K562 (cell line): ENCODE measurements around the gene EMILIN3. TPM values are rescaled to one million over a fixed set of nuclear protein-coding genes. Genes with fewer than 3 reads are reported as not detected.

Source experiments
- BACH1 ChIP-seq: fragments of 200-800 bp; sonication (Bioruptor generic); IDR thresholded peaks from 2 replicates; pipeline ENCODE4 v1.6.1; 2016; ENCODE audit warnings: missing genetic modification characterization, missing compliant biosample characterization
- BRF1 ChIP-seq: IDR thresholded peaks from 3 replicates; pipeline ENCODE4 v1.6.1; 2011; ENCODE audit warnings: borderline replicate concordance, mild to moderate bottlenecking; ENCODE audit not compliant: insufficient read length; ENCODE audit errors: extremely low read depth
- CBFB ChIP-seq: sonication (generic); formaldehyde crosslinking; IDR thresholded peaks from 2 replicates; pipeline ENCODE4 v1.4.0; 2020; ENCODE audit warnings: mild to moderate bottlenecking, missing genetic modification reagents
- CTBP1 ChIP-seq: fragments of 450-650 bp; IDR thresholded peaks from 2 replicates; pipeline ENCODE4 v1.6.1; 2016; ENCODE audit warnings: borderline replicate concordance
- HEY1 ChIP-seq: fragments of 250-450 bp; sonication (Bioruptor Pico); IDR thresholded peaks from 2 replicates; pipeline ENCODE4 v1.5.0; 2020; ENCODE audit warnings: mild to moderate bottlenecking, moderate library complexity, borderline replicate concordance
- KAT7 ChIP-seq: sonication (generic); formaldehyde crosslinking; IDR thresholded peaks from 2 replicates; pipeline ENCODE4 v1.8.0; 2022; ENCODE audit warnings: missing genetic modification reagents, mild to moderate bottlenecking, borderline replicate concordance
- KDM5B ChIP-seq: fragments of 200-600 bp; sonication (generic); IDR thresholded peaks from 2 replicates; pipeline ENCODE4 v1.6.1; 2012; ENCODE audit warnings: low read depth, mild to moderate bottlenecking, moderate library complexity, low read length, control low read depth, inconsistent platforms; ENCODE audit not compliant: insufficient replicate concordance
- KLF13 ChIP-seq: fragments of 450-650 bp; IDR thresholded peaks from 2 replicates; pipeline ENCODE4 v1.6.1; 2016; ENCODE audit warnings: missing genetic modification characterization, low read depth, mild to moderate bottlenecking, missing compliant biosample characterization, moderate library complexity, borderline replicate concordance
- MAZ ChIP-seq, 2 experiments: fragments of 450-650 bp in 1 of 2; sonication (generic) in 1 of 2; formaldehyde crosslinking; IDR thresholded peaks in 1 of 2; conservative IDR thresholded peaks in 1 of 2; 2 replicates each; pipeline versions ENCODE4 v1.4.0 to v1.5.0; 2020; ENCODE audit warnings: mild to moderate bottlenecking in 1 of 2, missing genetic modification reagents in 1 of 2
- MCM5 ChIP-seq: fragments of 450-650 bp; IDR thresholded peaks from 2 replicates; pipeline ENCODE4 v1.6.1; 2016; ENCODE audit warnings: low read depth
- PHB ChIP-seq: fragments of 250-450 bp; sonication (Bioruptor Pico); IDR thresholded peaks from 2 replicates; pipeline ENCODE4 v1.5.0; 2021
- RBFOX2 ChIP-seq: fragments of 200-400 bp; formaldehyde crosslinking; IDR thresholded peaks from 2 replicates; pipeline ENCODE4 v1.6.1; 2017; ENCODE audit warnings: low read depth, mild to moderate bottlenecking, low read length, moderate library complexity
- RCOR1 ChIP-seq, 2 experiments: IDR thresholded peaks; 2 replicates each; pipeline ENCODE4 v1.6.1; 2012; ENCODE audit warnings: low read depth in 2 of 2, low read length in 2 of 2, borderline replicate concordance in 1 of 2, improper control_type of control experiment in 1 of 2
- YY1 ChIP-seq, 3 experiments: IDR thresholded peaks; 2 replicates each; pipeline ENCODE4 v1.6.1; 2011; ENCODE audit warnings: low read length in 2 of 3, mild to moderate bottlenecking in 2 of 3, moderate library complexity in 2 of 3, borderline replicate concordance in 1 of 3, control low read depth in 1 of 3, low read depth in 1 of 3; ENCODE audit not compliant: insufficient read depth in 3 of 3, insufficient replicate concordance in 2 of 3, control insufficient read depth in 1 of 3, insufficient read length in 1 of 3; ENCODE audit errors: extremely low read depth in 1 of 3
- ZNF23 ChIP-seq: fragments of 250-450 bp; sonication (Bioruptor Pico); IDR thresholded peaks from 2 replicates; pipeline ENCODE4 v1.4.0; 2020; ENCODE audit warnings: mild to moderate bottlenecking
- ZNF311 ChIP-seq: fragments of 250-450 bp; sonication (Bioruptor Pico); IDR thresholded peaks from 2 replicates; pipeline ENCODE4 v1.4.0; 2020; ENCODE audit warnings: mild to moderate bottlenecking, moderate library complexity
- ZNF785 ChIP-seq: fragments of 250-450 bp; sonication (Bioruptor Pico); IDR thresholded peaks from 2 replicates; pipeline ENCODE4 v1.4.0; 2020; ENCODE audit warnings: mild to moderate bottlenecking
- polyA plus RNA-seq, 8 experiments: library from polyadenylated mRNA; depleted of rRNA in 4 of 8; stranded (reverse) in 5 of 8; unstranded in 3 of 8; fragments of >200 nt; fragmentation: Nextera tagmentation in 2 of 8; fragmentation: Illumina TruSeq in 1 of 8; extraction: Ambion mirVana in 2 of 8; extraction: Trizol in 1 of 8; gene quantifications; 2 replicates each; pipeline versions ENCODE4 v1.2.1 to v1.2.3, GENCODE V29; 2011 to 2014; ENCODE audit warnings: inconsistent platforms in 1 of 8, missing spikeins in 1 of 8
- total RNA-seq, 7 experiments: library from RNA; depleted of rRNA in 6 of 7; stranded (reverse); fragments of >200 nt in 6 of 7; fragmentation: Illumina TruSeq in 2 of 7; extraction: Trizol in 2 of 7; gene quantifications; 2 replicates each; pipeline versions ENCODE4 v1.2.1 to v1.2.3, GENCODE V29; 2011 to 2021; ENCODE audit warnings: low replicate concordance in 1 of 7
- TF ChIP-seq, protein P1 (sequence below): fragments of 450-650 bp; formaldehyde crosslinking; IDR thresholded peaks from 2 replicates; pipeline ENCODE4 v1.4.0; 2020; ENCODE audit warnings: mild to moderate bottlenecking, moderate library complexity
- TF ChIP-seq, protein P2 (sequence below): sonication (generic); formaldehyde crosslinking; IDR thresholded peaks from 2 replicates; pipeline ENCODE4 v1.8.0; 2023; ENCODE audit warnings: mild to moderate bottlenecking, missing genetic modification reagents

EMILIN3 gene
- total and polyA plus RNA-seq, 9 of the 15 experiments (the other 6 are each of a cell fraction or from before 2014, with no cell fraction given), result 0.01 to 0.07 TPM; not detected in 7

GRCh38 chr20:41340327-41341055 lies 26.1 kb downstream of the EMILIN3 start, which contains the start of gene LPIN3 (continued):
- TF ChIP-seq HEY1, result no peak
- no peak for TF ChIP-seq MCM5
- TF ChIP-seq PHB (CRISPR knock-in tag), result no peak
- TF ChIP-seq ZNF311 (CRISPR knock-in tag), result no peak
- peak; percentile 56; the same call in 1 of the 2 replicates for TF ChIP-seq CTBP1
- TF ChIP-seq ZNF23 (CRISPR knock-in tag), result no peak
- TF ChIP-seq KLF13, result no peak
- TF ChIP-seq, protein P1, sequence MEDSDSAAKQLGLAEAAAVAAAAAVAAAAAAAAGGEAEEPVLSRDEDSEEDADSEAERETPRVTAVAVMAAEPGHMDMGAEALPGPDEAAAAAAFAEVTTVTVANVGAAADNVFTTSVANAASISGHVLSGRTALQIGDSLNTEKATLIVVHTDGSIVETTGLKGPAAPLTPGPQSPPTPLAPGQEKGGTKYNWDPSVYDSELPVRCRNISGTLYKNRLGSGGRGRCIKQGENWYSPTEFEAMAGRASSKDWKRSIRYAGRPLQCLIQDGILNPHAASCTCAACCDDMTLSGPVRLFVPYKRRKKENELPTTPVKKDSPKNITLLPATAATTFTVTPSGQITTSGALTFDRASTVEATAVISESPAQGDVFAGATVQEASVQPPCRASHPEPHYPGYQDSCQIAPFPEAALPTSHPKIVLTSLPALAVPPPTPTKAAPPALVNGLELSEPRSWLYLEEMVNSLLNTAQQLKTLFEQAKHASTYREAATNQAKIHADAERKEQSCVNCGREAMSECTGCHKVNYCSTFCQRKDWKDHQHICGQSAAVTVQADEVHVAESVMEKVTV, result peak; percentile 63
- TF ChIP-seq RBFOX2, result peak; percentile 82
- no peak for TF ChIP-seq BACH1 (tag)
- TF ChIP-seq KDM5B, result peak; percentile 49
- TF ChIP-seq KAT7 (CRISPR knock-in tag), result no peak
- TF ChIP-seq MAZ (CRISPR knock-in tag; conservative IDR thresholded peaks at IDR 0.05 in 1 of 2, IDR thresholded peaks at IDR 0.05 in 1 of 2), result peak; percentile 49 to 90
- TF ChIP-seq CBFB (CRISPR knock-in tag), result no peak
- no peak for TF ChIP-seq ZNF785 (CRISPR knock-in tag)
- peak in 2 of 3 experiments; percentile 19 to 60 for TF ChIP-seq YY1 (IDR thresholded peaks at IDR 0.05; ENCODE audit: borderline replicate concordance in 1 of 3, control insufficient read depth in 1 of 3, extremely low read depth in 1 of 3, insufficient read depth in 3 of 3, insufficient read length in 1 of 3, insufficient replicate concordance in 2 of 3, low read depth in 1 of 3, low read length in 2 of 3)
- no peak for TF ChIP-seq BRF1
- TF ChIP-seq RCOR1 (IDR thresholded peaks at IDR 0.05; ENCODE audit: borderline replicate concordance in 1 of 2, low read depth in 2 of 2, low read length in 2 of 2), result peak in 1 of 2 experiments; percentile 13; a peak in 1 of 4 replicates
- TF ChIP-seq, protein P2, sequence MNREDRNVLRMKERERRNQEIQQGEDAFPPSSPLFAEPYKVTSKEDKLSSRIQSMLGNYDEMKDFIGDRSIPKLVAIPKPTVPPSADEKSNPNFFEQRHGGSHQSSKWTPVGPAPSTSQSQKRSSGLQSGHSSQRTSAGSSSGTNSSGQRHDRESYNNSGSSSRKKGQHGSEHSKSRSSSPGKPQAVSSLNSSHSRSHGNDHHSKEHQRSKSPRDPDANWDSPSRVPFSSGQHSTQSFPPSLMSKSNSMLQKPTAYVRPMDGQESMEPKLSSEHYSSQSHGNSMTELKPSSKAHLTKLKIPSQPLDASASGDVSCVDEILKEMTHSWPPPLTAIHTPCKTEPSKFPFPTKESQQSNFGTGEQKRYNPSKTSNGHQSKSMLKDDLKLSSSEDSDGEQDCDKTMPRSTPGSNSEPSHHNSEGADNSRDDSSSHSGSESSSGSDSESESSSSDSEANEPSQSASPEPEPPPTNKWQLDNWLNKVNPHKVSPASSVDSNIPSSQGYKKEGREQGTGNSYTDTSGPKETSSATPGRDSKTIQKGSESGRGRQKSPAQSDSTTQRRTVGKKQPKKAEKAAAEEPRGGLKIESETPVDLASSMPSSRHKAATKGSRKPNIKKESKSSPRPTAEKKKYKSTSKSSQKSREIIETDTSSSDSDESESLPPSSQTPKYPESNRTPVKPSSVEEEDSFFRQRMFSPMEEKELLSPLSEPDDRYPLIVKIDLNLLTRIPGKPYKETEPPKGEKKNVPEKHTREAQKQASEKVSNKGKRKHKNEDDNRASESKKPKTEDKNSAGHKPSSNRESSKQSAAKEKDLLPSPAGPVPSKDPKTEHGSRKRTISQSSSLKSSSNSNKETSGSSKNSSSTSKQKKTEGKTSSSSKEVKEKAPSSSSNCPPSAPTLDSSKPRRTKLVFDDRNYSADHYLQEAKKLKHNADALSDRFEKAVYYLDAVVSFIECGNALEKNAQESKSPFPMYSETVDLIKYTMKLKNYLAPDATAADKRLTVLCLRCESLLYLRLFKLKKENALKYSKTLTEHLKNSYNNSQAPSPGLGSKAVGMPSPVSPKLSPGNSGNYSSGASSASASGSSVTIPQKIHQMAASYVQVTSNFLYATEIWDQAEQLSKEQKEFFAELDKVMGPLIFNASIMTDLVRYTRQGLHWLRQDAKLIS, result no peak
